Natural killer cell (primary cell): ENCODE data around the gene P3H1. TPM values are rescaled to one million over a fixed set of nuclear protein-coding genes. Genes with fewer than 3 reads are reported as not detected.
"Not testable (repeated sequence)": the region's sequence is repeated elsewhere in the genome, so short reads cannot be mapped to it uniquely, and the experiment has no call there.

Source experiments
- ATAC-seq, 3 donors: fragments of 150-1000 bp in 2 of 3; fragments of 200-7000 bp in 1 of 3; cut with Tn5 transposase; 1 replicate in 1 of 3; 2 replicates in 2 of 3; pipeline ENCODE4 v1.10.0; 2021; ENCODE audit warnings: mild to moderate bottlenecking in 2 of 3, moderate library complexity in 2 of 3
- DNase-seq, 2 donors: peaks; one replicate each; pipeline versions ENCODE4 v3.0.0 to v3.0.0-alpha.2; 2013 to 2021; ENCODE audit warnings: mixed read lengths in 1 of 2
- H3K27ac ChIP-seq: one replicate; pipeline ENCODE4 v1.5.1; 2013; ENCODE audit warnings: mild to moderate bottlenecking, low read length
- H3K27me3 ChIP-seq: one replicate; pipeline ENCODE4 v1.6.1; 2013; ENCODE audit warnings: low read length; ENCODE audit not compliant: control insufficient read depth, insufficient read depth
- H3K36me3 ChIP-seq: one replicate; pipeline ENCODE4 v1.6.1; 2013; ENCODE audit warnings: low read length; ENCODE audit not compliant: control insufficient read depth, insufficient read depth
- H3K4me1 ChIP-seq: one replicate; pipeline ENCODE4 v1.6.1; 2013; ENCODE audit warnings: low read length; ENCODE audit not compliant: control insufficient read depth, insufficient read depth
- H3K4me3 ChIP-seq: one replicate; pipeline ENCODE4 v1.5.1; 2013; ENCODE audit warnings: low read length
- H3K9me3 ChIP-seq: one replicate; pipeline ENCODE4 v1.6.1; 2013; ENCODE audit warnings: low read length; ENCODE audit not compliant: control insufficient read depth, insufficient read depth
- H3K27ac Mint-ChIP-seq, 2 donors: one replicate each; pipeline ENCODE4 v1.8.0; 2022; ENCODE audit warnings: mild to moderate bottlenecking in 2 of 2, mixed read lengths in 2 of 2, moderate library complexity in 1 of 2
- H3K27me3 Mint-ChIP-seq, 2 donors: one replicate each; pipeline ENCODE4 v1.8.0; 2022; ENCODE audit warnings: low read depth in 2 of 2, mixed read lengths in 2 of 2
- H3K36me3 Mint-ChIP-seq: one replicate; pipeline ENCODE4 v1.8.0; 2022; ENCODE audit warnings: mixed read lengths
- H3K4me1 Mint-ChIP-seq, 2 donors: one replicate each; pipeline ENCODE4 v1.8.0; 2022; ENCODE audit warnings: mixed read lengths in 2 of 2
- H3K4me3 Mint-ChIP-seq: one replicate; pipeline ENCODE4 v1.8.0; 2022; ENCODE audit warnings: mild to moderate bottlenecking, moderate library complexity, mixed read lengths
- H3K9me3 Mint-ChIP-seq, 2 donors: one replicate each; pipeline ENCODE4 v1.8.0; 2022; ENCODE audit warnings: mixed read lengths in 2 of 2
- CTCF ChIP-seq: fragments of 200-600 bp; IDR thresholded peaks from one replicate; pipeline ENCODE4 v1.8.0; 2022; ENCODE audit warnings: antibody characterized with exemption
- WGBS: methylation state at CpG from one replicate; pipeline ENCODE4 v1.1.7; 2013; ENCODE audit warnings: missing lambda C conversion rate; ENCODE audit not compliant: insufficient coverage; 5-methylcytosine and 5-hydroxymethylcytosine counted together
- intact Hi-C: fragments of 100-400 bp; cut with micrococcal nuclease; formaldehyde crosslinking; loops from one replicate; pipeline ENCODE4 v1.14.2; 2022
- total RNA-seq, 4 donors: library from RNA; stranded (reverse); fragments of 120-200 nt in 1 of 4; gene quantifications; one replicate each; pipeline versions ENCODE4 v1.2.3 to v1.2.4, GENCODE V29; 2013 to 2022

P3H1 gene
- total RNA-seq, 3 donors from 2014 or later (not counting 1 experiment from before 2014, with no cell fraction given): 29.6 to 40.4 (median 37.9) TPM

- Histone ChIP-seq H3K4me3 (no peak overlapping the region), H3K4me1 (no peaks in the 10 kb centered on the region), H3K27ac (no peak overlapping the region), H3K9me3 (peaks cover 12% of the 10 kb centered on the region), H3K36me3 (peaks cover 8% of the 10 kb centered on the region), H3K27me3 (no peaks in the 10 kb centered on the region)
- TF ChIP-seq CTCF: no peak
- DNase-seq (no peak), ATAC-seq (no peak)
- H3K4me1 Mint-ChIP-seq: peaks cover 4 to 13% of the 10 kb centered on the region in 2 donors
- H3K9me3 Mint-ChIP-seq: peaks cover 3 to 8% of the 10 kb centered on the region in 2 donors
- no peak overlapping the region for H3K27ac Mint-ChIP-seq
- intact Hi-C loops: no loop called here
- H3K36me3 Mint-ChIP-seq: peaks cover 21% of the 10 kb centered on the region
- no peak overlapping the region for H3K4me3 Mint-ChIP-seq
- no peaks in the 10 kb centered on the region for H3K27me3 Mint-ChIP-seq
Observed at GRCh38 chr1:42713293-42713692, 53.5 kb downstream of the P3H1 start.

- peaks cover 4 to 13% of the 10 kb centered on the region in 2 donors for H3K4me1 Mint-ChIP-seq
- H3K27ac Mint-ChIP-seq, ATAC-seq, H3K27ac ChIP-seq, H3K4me3 Mint-ChIP-seq, H3K4me3 ChIP-seq, H3K4me1 ChIP-seq, H3K9me3 Mint-ChIP-seq, H3K36me3 ChIP-seq, H3K27me3 ChIP-seq, DNase-seq, H3K27me3 Mint-ChIP-seq, intact Hi-C loops: not testable (repeated sequence)
- H3K36me3 Mint-ChIP-seq: peaks cover 21% of the 10 kb centered on the region
- WGBS: 100% methylated on average over 2 of the region's 3 CpGs
- H3K9me3 ChIP-seq: peaks cover 12% of the 10 kb centered on the region
Observed at GRCh38 chr1:42712808-42713207, 54.0 kb downstream of the P3H1 start.

- Mint-ChIP-seq H3K4me1 (peaks cover 12 to 17% of the 10 kb centered on the region in 2 donors), H3K9me3 (no peaks in the 10 kb centered on the region), H3K27me3 (no peaks in the 10 kb centered on the region), H3K36me3 (peaks cover 21% of the 10 kb centered on the region), H3K4me3 (no peak overlapping the region), H3K27ac (peak overlapping the region; percentile 12 to 71)
- Histone ChIP-seq H3K36me3 (peaks cover 58% of the 10 kb centered on the region), H3K27me3 (no peaks in the 10 kb centered on the region), H3K27ac (no peak overlapping the region), H3K9me3 (no peaks in the 10 kb centered on the region), H3K4me3 (no peak overlapping the region), H3K4me1 (no peaks in the 10 kb centered on the region)
- TF ChIP-seq CTCF: no peak
- no peak for DNase-seq
- WGBS: over 99% methylated on average over 6 of the region's 7 CpGs
- intact Hi-C loops: no loop called here
- no peak for ATAC-seq
Observed at GRCh38 chr1:42703888-42704464, 62.9 kb downstream of the P3H1 start.

- Mint-ChIP-seq H3K27me3 (no peaks in the 10 kb centered on the region), H3K4me3 (no peak overlapping the region), H3K9me3 (no peaks in the 10 kb centered on the region), H3K36me3 (peaks cover 38% of the 10 kb centered on the region), H3K27ac (peak overlapping the region; percentile 30 to 48), H3K4me1 (peaks cover 30 to 39% of the 10 kb centered on the region in 2 donors)
- intact Hi-C loops: no loop called here
- no peak overlapping the region for H3K4me3 ChIP-seq
- DNase-seq: no peak
- no peak overlapping the region for H3K27ac ChIP-seq
- ATAC-seq: no peak
- H3K9me3 ChIP-seq: no peaks in the 10 kb centered on the region
- TF ChIP-seq CTCF: no peak
- peaks cover 87% of the 10 kb centered on the region for H3K36me3 ChIP-seq
- no peaks in the 10 kb centered on the region for H3K4me1 ChIP-seq
- H3K27me3 ChIP-seq: no peaks in the 10 kb centered on the region
Observed at GRCh38 chr1:42700006-42700405, 66.8 kb downstream of the P3H1 start.
